ENCODE results near the gene ALAS1. TPM values are rescaled to one million over a fixed set of nuclear protein-coding genes. Genes with fewer than 3 reads are reported as not detected.

Gene ALAS1
- total and polyA plus RNA-seq, 2 of the 13 experiments (the other 11 are each of a cell fraction or from before 2014, with no cell fraction given) = 36.0 to 43.2 TPM

GRCh38 chr3:52220380-52221026, 22.5 kb downstream of the ALAS1 start (continued):
- TF ChIP-seq TIGD3 (CRISPR knock-in tag; IDR thresholded peaks at IDR 0.05; ENCODE audit: borderline replicate concordance) = no peak
- peak in 1 of 2 experiments; percentile 38; a peak in 1 of 4 replicates for TF ChIP-seq HMGXB4 (CRISPR knock-in tag; IDR thresholded peaks at IDR 0.05; ENCODE audit: borderline replicate concordance in 1 of 2, low read depth in 1 of 2)
- TF ChIP-seq HDAC2 (CRISPR knock-in tag; IDR thresholded peaks at IDR 0.05) = no peak
- TF ChIP-seq ZBTB14 (CRISPR knock-in tag; IDR thresholded peaks at IDR 0.05) = no peak
- TF ChIP-seq ZFP62 (CRISPR knock-in tag; IDR thresholded peaks at IDR 0.05) = no peak
- TF ChIP-seq ELK4 (CRISPR knock-in tag; IDR thresholded peaks at IDR 0.05; ENCODE audit: borderline replicate concordance) = no peak
- TF ChIP-seq PLSCR1 (CRISPR knock-in tag; IDR thresholded peaks at IDR 0.05; ENCODE audit: borderline replicate concordance) = no peak
- no peak for TF ChIP-seq TSC22D2 (CRISPR knock-in tag; IDR thresholded peaks at IDR 0.05; ENCODE audit: borderline replicate concordance)
- TF ChIP-seq HNF1A (IDR thresholded peaks at IDR 0.05; ENCODE audit: low read depth) = no peak
- no peak for TF ChIP-seq HNF1A (CRISPR knock-in tag; IDR thresholded peaks at IDR 0.05; ENCODE audit: borderline replicate concordance)
- TF ChIP-seq ZNF766 (CRISPR knock-in tag; IDR thresholded peaks at IDR 0.05; ENCODE audit: borderline replicate concordance) = no peak
- no peak for TF ChIP-seq KDM3A (CRISPR knock-in tag; IDR thresholded peaks at IDR 0.05; ENCODE audit: low read depth)
- TF ChIP-seq BORCS8-MEF2B (CRISPR knock-in tag; IDR thresholded peaks at IDR 0.05) = no peak
- no peak for TF ChIP-seq MTF1 (CRISPR knock-in tag; IDR thresholded peaks at IDR 0.05)
- TF ChIP-seq FOXJ3 (CRISPR knock-in tag; IDR thresholded peaks at IDR 0.05; ENCODE audit: borderline replicate concordance) = no peak
- TF ChIP-seq ZNF121 (CRISPR knock-in tag; IDR thresholded peaks at IDR 0.05) = no peak

Data from HepG2 (cell line).